ENCODE measurements around the gene IL6R.

Gene IL6R

GRCh38 chr1:154502066-154502743 is 97.1 kb downstream of the IL6R start, which contains the start of the genes SHE and TDRD10:
Gene SHE (minus strand): TSS chr1:154502412. CDS start chr1:154502026, 386 bp downstream.
Gene TDRD10 (plus strand): TSS chr1:154502219. CDS start chr1:154506904, 4,685 bp downstream.
- Histone ChIP-seq H3K4me3 (ENCODE audit: low read length) (peak within 1 kb of the TSS; percentile 52), H3K27me3 (ENCODE audit: insufficient read depth, low read length) (peaks cover 80% of the 10 kb centered on the region), H3K4me1 (ENCODE audit: insufficient read depth, low read length) (no peaks in the 10 kb centered on the region), H3K9ac (ENCODE audit: low read depth, low read length) (peak within 1 kb of the TSS; percentile 52; the same call in 1 of the 2 replicates), H3K27ac (ENCODE audit: low read depth, low read length) (no peak within 1 kb of the TSS), H3K36me3 (ENCODE audit: insufficient read depth, low read length) (no peaks in the 10 kb centered on the region), H3K9me3 (ENCODE audit: insufficient read depth, low read depth, low read length) (no peaks in the 10 kb centered on the region)
- WGBS, result 3% methylated on average over 90 of the region's 90 CpGs

DNA sequence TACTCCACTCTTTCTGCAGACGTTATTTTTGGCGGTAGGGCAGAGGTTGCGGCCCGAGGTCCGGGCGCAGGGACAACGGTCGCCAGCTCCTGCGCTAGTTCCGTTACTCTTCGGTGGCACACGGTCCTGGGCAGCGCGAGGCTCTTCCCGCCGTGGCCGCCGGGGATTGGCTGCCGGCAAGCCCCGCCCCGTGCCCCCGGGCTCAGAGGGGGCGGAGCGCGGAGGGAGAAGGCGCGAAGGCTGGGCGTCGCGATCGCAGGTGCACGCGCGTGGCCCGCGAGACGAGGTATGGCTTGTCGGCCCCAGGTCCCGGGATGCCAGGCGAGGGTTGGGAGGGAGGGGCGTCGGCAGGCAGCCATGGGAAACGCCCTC is 97.6 kb downstream of the IL6R start:
- peak overlapping the region; percentile 52 for H3K4me3 ChIP-seq (ENCODE audit: low read length)
- no peak overlapping the region for H3K27ac ChIP-seq (ENCODE audit: low read depth, low read length)
- H3K9me3 ChIP-seq (ENCODE audit: insufficient read depth, low read depth, low read length), result no peaks in the 10 kb centered on the region
- H3K27me3 ChIP-seq (ENCODE audit: insufficient read depth, low read length), result peaks cover 80% of the 10 kb centered on the region
- WGBS, result 35% methylated on average over 43 of the region's 43 CpGs
- H3K36me3 ChIP-seq (ENCODE audit: insufficient read depth, low read length), result no peaks in the 10 kb centered on the region
- no peak overlapping the region; the same call in 1 of the 2 replicates for H3K9ac ChIP-seq (ENCODE audit: low read depth, low read length)
- H3K4me1 ChIP-seq (ENCODE audit: insufficient read depth, low read length), result no peaks in the 10 kb centered on the region

GRCh38 chr1:154503898-154504297 is 98.8 kb downstream of the IL6R start:
- no peaks in the 10 kb centered on the region for H3K36me3 ChIP-seq (ENCODE audit: insufficient read depth, low read length)
- H3K9ac ChIP-seq (ENCODE audit: low read depth, low read length), result no peak overlapping the region
- no peaks in the 10 kb centered on the region for H3K9me3 ChIP-seq (ENCODE audit: insufficient read depth, low read depth, low read length)
- peaks cover 76% of the 10 kb centered on the region for H3K27me3 ChIP-seq (ENCODE audit: insufficient read depth, low read length)
- no peak overlapping the region for H3K27ac ChIP-seq (ENCODE audit: low read depth, low read length)
- no peaks in the 10 kb centered on the region for H3K4me1 ChIP-seq (ENCODE audit: insufficient read depth, low read length)
- 96% methylated on average over 3 of the region's 5 CpGs for WGBS
- no peak overlapping the region for H3K4me3 ChIP-seq (ENCODE audit: low read length)

- Histone ChIP-seq H3K9ac (ENCODE audit: low read depth, low read length) (no peak overlapping the region), H3K27me3 (ENCODE audit: insufficient read depth, low read length) (0 out of 2 replicates have a peak, but pooled peaks cover 3% of the 10 kb centered on the region), H3K4me1 (ENCODE audit: insufficient read depth, low read length) (no peaks in the 10 kb centered on the region), H3K9me3 (ENCODE audit: insufficient read depth, low read depth, low read length) (no peaks in the 10 kb centered on the region), H3K4me3 (ENCODE audit: low read length) (no peak overlapping the region), H3K27ac (ENCODE audit: low read depth, low read length) (no peak overlapping the region), H3K36me3 (ENCODE audit: insufficient read depth, low read length) (no peaks in the 10 kb centered on the region)
- WGBS, result 95% methylated on average over 3 of the region's 3 CpGs
Measured at GRCh38 chr1:154512760-154513159, 107.6 kb downstream of the IL6R start.

GRCh38 chr1:154514066-154514553 is 109.0 kb downstream of the IL6R start:
- Histone ChIP-seq H3K36me3 (ENCODE audit: insufficient read depth, low read length) (no peaks in the 10 kb centered on the region), H3K9ac (ENCODE audit: low read depth, low read length) (no peak overlapping the region), H3K9me3 (ENCODE audit: insufficient read depth, low read depth, low read length) (no peaks in the 10 kb centered on the region), H3K4me1 (ENCODE audit: insufficient read depth, low read length) (no peaks in the 10 kb centered on the region), H3K4me3 (ENCODE audit: low read length) (no peak overlapping the region), H3K27me3 (ENCODE audit: insufficient read depth, low read length) (0 out of 2 replicates have a peak, but pooled peaks cover 3% of the 10 kb centered on the region), H3K27ac (ENCODE audit: low read depth, low read length) (no peak overlapping the region)
- WGBS, result 94% methylated on average over 7 of the region's 7 CpGs

DNA sequence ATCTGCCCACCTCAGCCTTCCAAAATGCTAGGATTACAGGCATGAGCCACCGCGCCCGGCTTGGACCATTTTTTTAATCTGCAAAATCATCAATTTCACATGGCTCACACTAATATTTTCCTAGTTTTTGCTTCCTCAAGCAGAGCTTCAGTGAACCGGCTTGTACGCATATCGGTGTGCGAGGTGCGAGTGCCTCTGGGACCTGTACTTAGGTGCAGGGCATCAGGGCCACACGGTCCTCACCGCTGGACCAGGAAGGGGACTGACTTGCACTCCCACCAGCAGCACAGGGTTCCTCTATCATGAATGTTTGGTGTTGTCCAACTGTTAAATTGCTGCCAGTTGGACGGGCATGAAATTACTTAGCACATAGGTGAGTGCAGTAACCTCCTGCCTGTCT is 112.5 kb downstream of the IL6R start:
- Histone ChIP-seq H3K27me3 (ENCODE audit: insufficient read depth, low read length) (no peaks in the 10 kb centered on the region), H3K27ac (ENCODE audit: low read depth, low read length) (no peak overlapping the region), H3K4me1 (ENCODE audit: insufficient read depth, low read length) (no peaks in the 10 kb centered on the region), H3K9ac (ENCODE audit: low read depth, low read length) (no peak overlapping the region), H3K36me3 (ENCODE audit: insufficient read depth, low read length) (no peaks in the 10 kb centered on the region), H3K4me3 (ENCODE audit: low read length) (no peak overlapping the region), H3K9me3 (ENCODE audit: insufficient read depth, low read depth, low read length) (no peaks in the 10 kb centered on the region)
- WGBS, result 96% methylated on average over 11 of the region's 11 CpGs
